Glutamatergic neuron (in vitro differentiated cells): ENCODE results near the gene LINC01488. TPM values are rescaled to one million over a fixed set of nuclear protein-coding genes. Genes with fewer than 3 reads are reported as not detected.

ENCODE experiments used
- DNase-seq: peaks from one replicate; pipeline ENCODE4 v3.0.0; 2022
- H3K27ac Mint-ChIP-seq: one replicate; pipeline ENCODE4 v1.8.0; 2020; ENCODE audit warnings: mild to moderate bottlenecking, mixed read lengths, inconsistent platforms; ENCODE audit not compliant: unreplicated experiment
- H3K27me3 Mint-ChIP-seq: one replicate; pipeline ENCODE4 v1.8.0; 2020; ENCODE audit warnings: mild to moderate bottlenecking, moderate library complexity, mixed read lengths, inconsistent platforms; ENCODE audit not compliant: unreplicated experiment
- H3K36me3 Mint-ChIP-seq: one replicate; pipeline ENCODE4 v1.8.0; 2020; ENCODE audit warnings: mild to moderate bottlenecking, mixed read lengths, inconsistent platforms; ENCODE audit not compliant: unreplicated experiment
- H3K4me1 Mint-ChIP-seq: one replicate; pipeline ENCODE4 v1.8.0; 2020; ENCODE audit warnings: mild to moderate bottlenecking, low read depth, mixed read lengths, inconsistent platforms; ENCODE audit not compliant: unreplicated experiment
- H3K4me3 Mint-ChIP-seq: one replicate; pipeline ENCODE4 v1.8.0; 2020; ENCODE audit warnings: mild to moderate bottlenecking, mixed read lengths, inconsistent platforms; ENCODE audit not compliant: unreplicated experiment
- H3K9me3 Mint-ChIP-seq: one replicate; pipeline ENCODE4 v1.8.0; 2020; ENCODE audit warnings: mild to moderate bottlenecking, moderate library complexity, mixed read lengths, inconsistent platforms; ENCODE audit not compliant: unreplicated experiment
- total RNA-seq: library from RNA; stranded (reverse); fragmentation: NEBNext Ultra II Directional; extraction: Animal tissue kit (Norgen Biotek cat#: 25700); gene quantifications from one replicate; pipeline ENCODE4 v1.2.1, GENCODE V29; 2021; ENCODE audit not compliant: unreplicated experiment
- TF ChIP-seq, protein P1 (sequence below): fragments of 200-600 bp; sonication (generic); IDR thresholded peaks from one replicate; pipeline ENCODE4 v1.5.0; 2021; ENCODE audit not compliant: partially characterized antibody, unreplicated experiment

Gene LINC01488
- total RNA-seq, 1 donor from 2014 or later = not detected

- Mint-ChIP-seq H3K27ac (peak overlapping the region; percentile 15), H3K4me3 (no peak overlapping the region), H3K9me3 (no peaks in the 10 kb centered on the region), H3K36me3 (no peaks in the 10 kb centered on the region), H3K4me1 (peaks cover 8% of the 10 kb centered on the region), H3K27me3 (peaks cover 7% of the 10 kb centered on the region)
- DNase-seq = no peak
- TF ChIP-seq, protein P1, sequence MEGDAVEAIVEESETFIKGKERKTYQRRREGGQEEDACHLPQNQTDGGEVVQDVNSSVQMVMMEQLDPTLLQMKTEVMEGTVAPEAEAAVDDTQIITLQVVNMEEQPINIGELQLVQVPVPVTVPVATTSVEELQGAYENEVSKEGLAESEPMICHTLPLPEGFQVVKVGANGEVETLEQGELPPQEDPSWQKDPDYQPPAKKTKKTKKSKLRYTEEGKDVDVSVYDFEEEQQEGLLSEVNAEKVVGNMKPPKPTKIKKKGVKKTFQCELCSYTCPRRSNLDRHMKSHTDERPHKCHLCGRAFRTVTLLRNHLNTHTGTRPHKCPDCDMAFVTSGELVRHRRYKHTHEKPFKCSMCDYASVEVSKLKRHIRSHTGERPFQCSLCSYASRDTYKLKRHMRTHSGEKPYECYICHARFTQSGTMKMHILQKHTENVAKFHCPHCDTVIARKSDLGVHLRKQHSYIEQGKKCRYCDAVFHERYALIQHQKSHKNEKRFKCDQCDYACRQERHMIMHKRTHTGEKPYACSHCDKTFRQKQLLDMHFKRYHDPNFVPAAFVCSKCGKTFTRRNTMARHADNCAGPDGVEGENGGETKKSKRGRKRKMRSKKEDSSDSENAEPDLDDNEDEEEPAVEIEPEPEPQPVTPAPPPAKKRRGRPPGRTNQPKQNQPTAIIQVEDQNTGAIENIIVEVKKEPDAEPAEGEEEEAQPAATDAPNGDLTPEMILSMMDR = no peak
Measured at GRCh38 chr11:69467196-69467595, 14.3 kb upstream of the LINC01488 start.

GRCh38 chr11:69467646-69468045 lies 13.8 kb upstream of the LINC01488 start:
- Mint-ChIP-seq H3K27ac (no peak overlapping the region), H3K36me3 (no peaks in the 10 kb centered on the region), H3K4me3 (no peak overlapping the region), H3K9me3 (no peaks in the 10 kb centered on the region), H3K27me3 (peaks cover 5% of the 10 kb centered on the region), H3K4me1 (peaks cover 4% of the 10 kb centered on the region)
- DNase-seq = no peak
- TF ChIP-seq, protein P1 = no peak

GRCh38 chr11:69468221-69468620 lies 13.2 kb upstream of the LINC01488 start:
- Mint-ChIP-seq H3K27ac (peak overlapping the region; percentile 17), H3K9me3 (no peaks in the 10 kb centered on the region), H3K27me3 (peaks cover 5% of the 10 kb centered on the region), H3K36me3 (no peaks in the 10 kb centered on the region), H3K4me3 (no peak overlapping the region), H3K4me1 (peaks cover 4% of the 10 kb centered on the region)
- DNase-seq = no peak
- TF ChIP-seq, protein P1 = no peak

GRCh38 chr11:69468911-69469885 lies 12.3 kb upstream of the LINC01488 start:
- H3K36me3 Mint-ChIP-seq = no peaks in the 10 kb centered on the region
- no peak overlapping the region for H3K27ac Mint-ChIP-seq
- peaks cover 5% of the 10 kb centered on the region for H3K27me3 Mint-ChIP-seq

DNA sequence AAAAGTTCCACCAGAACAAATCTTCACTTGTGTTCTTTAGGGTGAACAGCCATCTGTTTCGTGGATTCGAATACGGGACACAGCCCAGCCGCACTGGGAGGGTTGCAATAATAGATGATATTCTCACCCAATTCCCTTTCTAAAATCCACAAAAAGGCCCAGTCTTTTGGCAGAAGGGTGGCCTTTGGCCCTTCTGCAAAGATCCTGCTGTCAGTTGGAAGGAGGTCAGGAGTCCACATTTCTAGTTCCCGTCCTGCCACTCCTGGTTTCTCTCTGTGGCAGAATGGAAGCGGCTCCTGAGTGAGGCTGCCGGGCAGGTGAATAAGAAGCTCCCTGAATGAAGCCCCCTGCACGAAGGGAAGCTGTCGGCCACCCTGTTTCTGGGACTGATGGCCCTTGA lies 11.2 kb upstream of the LINC01488 start:
- no peaks in the 10 kb centered on the region for H3K36me3 Mint-ChIP-seq
- H3K27ac Mint-ChIP-seq = no peak overlapping the region
- H3K4me3 Mint-ChIP-seq = no peak overlapping the region
- TF ChIP-seq, protein P1 = no peak
- H3K4me1 Mint-ChIP-seq = no peaks in the 10 kb centered on the region
- H3K27me3 Mint-ChIP-seq = peaks cover 5% of the 10 kb centered on the region
- no peak for DNase-seq
- H3K9me3 Mint-ChIP-seq = no peaks in the 10 kb centered on the region

More at GRCh38 chr11:69468911-69469885, 12.3 kb upstream of the LINC01488 start:
- no peak for DNase-seq
- Mint-ChIP-seq H3K9me3 (no peaks in the 10 kb centered on the region), H3K4me3 (no peak overlapping the region), H3K4me1 (no peaks in the 10 kb centered on the region)
- TF ChIP-seq, protein P1 = no peak
